HG03354 (cell line): ENCODE data around the gene BHLHE23.

Experiments used
- ATAC-seq: cut with Tn5 transposase; IDR thresholded peaks from one replicate; pipeline ENCODE4 v1.9.1; 2021; ENCODE audit warnings: mild to moderate bottlenecking; ENCODE audit not compliant: unreplicated experiment, poor library complexity, severe bottlenecking

Gene BHLHE23

GRCh38 chr20:63027221-63027921 is 20.6 kb upstream of the BHLHE23 start:
- no peak for ATAC-seq

GRCh38 chr20:63026582-63027165 is 19.9 kb upstream of the BHLHE23 start:
- ATAC-seq, result no peak

GRCh38 chr20:63025534-63026331 is 19.0 kb upstream of the BHLHE23 start:
- no peak for ATAC-seq

GRCh38 chr20:63024573-63025392 is 18.0 kb upstream of the BHLHE23 start:
- ATAC-seq, result no peak

- ATAC-seq, result no peak
Observed at GRCh38 chr20:63023936-63024571, 17.3 kb upstream of the BHLHE23 start.

- no peak for ATAC-seq
Observed at GRCh38 chr20:63023071-63023935, 16.5 kb upstream of the BHLHE23 start.

- no peak for ATAC-seq
Observed at GRCh38 chr20:63022501-63022900, 15.7 kb upstream of the BHLHE23 start.

GRCh38 chr20:63021356-63022321 is 14.9 kb upstream of the BHLHE23 start:
- ATAC-seq, result no peak

- ATAC-seq, result no peak
Observed at GRCh38 chr20:63020681-63021080, 13.9 kb upstream of the BHLHE23 start.

- ATAC-seq, result no peak
Observed at GRCh38 chr20:63017826-63018411, 11.2 kb upstream of the BHLHE23 start.

- no peak for ATAC-seq
Observed at GRCh38 chr20:63017076-63017825, 10.5 kb upstream of the BHLHE23 start.

GRCh38 chr20:63016514-63017075 is 9.8 kb upstream of the BHLHE23 start:
- no peak for ATAC-seq

- ATAC-seq, result no peak
Observed at GRCh38 chr20:63015662-63016361, 9.0 kb upstream of the BHLHE23 start.

- ATAC-seq, result no peak
Observed at GRCh38 chr20:63015147-63015661, 8.4 kb upstream of the BHLHE23 start.

- ATAC-seq, result no peak
Observed at GRCh38 chr20:63014710-63015109, 7.9 kb upstream of the BHLHE23 start.
